CD4-positive, alpha-beta T cell treated with Interleukin-4 for 1 hour (primary cell): ENCODE results near the gene XRCC3.

Source experiments
- DNase-seq, 2 donors: peaks; one replicate each; pipeline ENCODE4 v3.0.0-alpha.2; 2020 to 2022

Gene XRCC3

GRCh38 chr14:103705504-103706284 is 9.6 kb downstream of the XRCC3 start:
- no peak for DNase-seq

DNA sequence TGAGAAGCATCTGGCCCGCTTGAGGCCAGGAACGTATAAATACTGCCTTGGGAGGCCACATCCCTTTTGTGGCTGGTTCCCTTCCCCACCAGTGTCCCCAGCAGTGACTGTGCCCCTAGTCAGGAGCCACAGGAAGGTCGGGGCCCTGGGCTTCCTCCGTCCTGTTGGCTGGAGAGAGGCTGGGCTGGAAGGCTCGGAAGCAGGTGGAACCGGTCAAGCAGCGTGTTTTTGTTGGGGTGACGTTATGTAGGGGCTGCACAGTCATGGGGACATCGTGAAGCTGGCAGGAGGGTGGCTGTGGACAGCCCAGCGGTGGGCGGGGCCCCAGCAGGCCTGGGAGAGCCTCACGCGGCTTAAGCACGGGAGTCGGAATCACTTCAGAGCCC is 10.1 kb downstream of the XRCC3 start:
- DNase-seq, result no peak

DNA sequence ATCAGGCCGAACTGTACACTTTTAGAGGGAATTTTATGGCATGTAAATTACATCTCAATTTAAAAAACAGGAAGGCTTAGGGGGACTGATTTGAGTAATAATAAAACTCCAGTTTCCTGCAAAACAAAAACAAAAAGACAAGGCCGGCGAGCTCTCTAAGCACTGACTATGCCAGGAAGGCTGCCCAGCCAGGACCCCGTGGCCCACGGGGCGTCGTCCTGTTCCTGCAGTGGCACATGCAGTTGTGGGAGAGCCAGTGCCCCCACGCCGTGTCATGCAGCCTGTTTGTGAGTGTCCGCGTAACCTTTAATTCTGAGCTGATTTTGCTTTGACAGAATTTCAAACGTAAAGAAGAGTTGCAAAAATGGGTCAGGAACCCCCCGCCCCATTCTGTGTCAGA is 10.5 kb downstream of the XRCC3 start:
- DNase-seq, result no peak

DNA sequence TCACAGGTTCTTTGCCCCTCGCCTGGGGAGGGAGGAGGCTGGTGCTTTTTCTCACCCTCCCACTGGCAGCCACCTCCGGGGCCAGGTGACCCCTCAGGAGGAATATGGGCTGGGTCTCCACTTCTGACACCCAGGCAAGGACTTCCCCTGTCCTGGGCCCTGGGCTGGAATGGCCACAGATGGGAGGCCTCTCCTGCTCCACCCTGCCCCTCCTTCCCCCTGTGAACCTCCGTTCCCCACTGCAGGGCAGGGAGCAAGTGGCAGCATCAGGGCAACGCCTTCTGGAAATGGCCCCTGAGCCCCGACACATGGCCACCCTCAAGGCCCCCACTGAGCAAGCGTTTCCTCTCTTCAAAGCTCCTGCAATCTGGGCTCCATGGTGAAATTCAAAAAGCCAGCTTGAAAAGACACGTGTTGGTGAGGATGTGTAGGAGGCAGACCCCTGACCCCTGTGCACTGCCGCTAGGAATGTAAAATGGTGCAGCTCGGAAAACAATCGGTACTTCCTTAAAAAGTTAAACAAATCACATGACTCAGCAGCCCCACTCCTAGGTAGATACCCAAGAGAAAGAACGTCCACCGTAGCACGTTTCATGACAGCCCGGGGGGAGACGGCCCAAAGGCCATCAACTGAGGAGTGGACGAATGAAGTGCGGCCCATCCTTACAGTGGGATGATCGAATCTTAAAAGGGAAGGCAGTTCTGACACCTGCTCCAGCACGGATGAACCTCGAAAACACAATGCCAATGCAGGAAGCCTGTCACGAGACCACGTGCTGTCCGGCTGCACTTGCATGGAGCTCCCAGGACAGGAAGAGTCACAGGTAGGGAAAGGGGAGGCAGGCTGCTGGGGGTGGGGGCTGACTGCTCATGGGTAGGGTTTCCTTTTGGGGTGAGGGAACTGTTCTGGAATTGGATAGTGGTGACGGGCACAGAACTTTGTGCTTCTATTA is 11.5 kb downstream of the XRCC3 start:
- DNase-seq, result no peak

GRCh38 chr14:103702497-103703432 is 12.5 kb downstream of the XRCC3 start:
- DNase-seq, result no peak

DNA sequence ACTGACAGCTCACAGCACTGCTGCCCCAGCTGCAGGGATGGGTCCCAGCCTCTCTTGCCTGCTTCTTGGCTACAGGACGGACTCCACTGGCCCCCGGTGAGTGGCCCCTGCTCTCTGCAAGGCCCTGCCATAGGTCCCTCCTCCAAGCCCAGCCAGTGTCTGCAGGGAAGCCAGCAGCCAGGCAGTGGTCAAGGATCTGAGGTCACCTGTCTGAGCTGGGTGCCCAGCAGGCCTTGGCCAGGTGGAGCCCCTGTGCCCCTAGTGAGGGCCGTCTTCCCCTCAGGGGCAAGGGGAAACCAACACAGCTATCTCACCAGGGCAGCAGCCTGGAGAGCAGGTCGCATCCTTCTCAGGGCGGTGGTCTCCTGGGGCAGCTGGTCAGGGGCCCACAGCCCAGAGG is 13.2 kb downstream of the XRCC3 start:
- no peak for DNase-seq

DNA sequence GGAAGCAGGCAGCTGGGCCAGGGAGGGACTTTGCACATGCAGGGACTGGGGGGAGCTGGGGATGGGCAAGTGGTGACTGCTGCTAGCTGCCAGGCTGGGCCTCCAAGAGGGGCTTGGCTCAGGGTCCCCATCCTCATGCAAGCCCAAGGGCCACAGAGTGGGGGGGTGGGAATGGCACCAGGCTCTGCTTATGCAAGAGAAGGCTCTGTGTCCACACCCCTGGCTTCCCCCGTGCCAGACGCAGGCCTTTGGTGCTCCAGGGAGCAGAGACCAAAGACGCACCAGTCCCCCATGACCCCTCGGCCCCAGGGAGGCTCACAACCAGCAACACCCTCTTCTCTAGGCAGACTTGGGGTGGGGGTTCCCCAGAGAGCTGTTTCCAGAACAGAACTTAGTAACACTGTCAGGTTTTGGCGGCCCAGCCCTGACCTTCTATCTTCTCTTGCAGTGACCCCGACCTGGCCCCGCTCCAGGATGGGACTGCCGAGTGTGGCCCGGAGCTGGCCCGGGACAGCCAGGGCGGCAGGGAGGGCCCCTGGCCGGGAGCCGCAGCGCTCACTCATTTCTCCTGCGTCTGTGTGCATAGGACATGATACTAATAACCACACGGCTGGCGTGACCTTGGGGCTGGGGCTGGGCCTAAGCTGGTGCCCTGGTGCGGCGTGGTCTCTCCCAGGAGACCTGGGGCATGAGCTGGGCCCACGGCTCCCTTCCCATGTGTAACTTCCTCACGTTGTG is 14.3 kb downstream of the XRCC3 start:
- no peak for DNase-seq

DNA sequence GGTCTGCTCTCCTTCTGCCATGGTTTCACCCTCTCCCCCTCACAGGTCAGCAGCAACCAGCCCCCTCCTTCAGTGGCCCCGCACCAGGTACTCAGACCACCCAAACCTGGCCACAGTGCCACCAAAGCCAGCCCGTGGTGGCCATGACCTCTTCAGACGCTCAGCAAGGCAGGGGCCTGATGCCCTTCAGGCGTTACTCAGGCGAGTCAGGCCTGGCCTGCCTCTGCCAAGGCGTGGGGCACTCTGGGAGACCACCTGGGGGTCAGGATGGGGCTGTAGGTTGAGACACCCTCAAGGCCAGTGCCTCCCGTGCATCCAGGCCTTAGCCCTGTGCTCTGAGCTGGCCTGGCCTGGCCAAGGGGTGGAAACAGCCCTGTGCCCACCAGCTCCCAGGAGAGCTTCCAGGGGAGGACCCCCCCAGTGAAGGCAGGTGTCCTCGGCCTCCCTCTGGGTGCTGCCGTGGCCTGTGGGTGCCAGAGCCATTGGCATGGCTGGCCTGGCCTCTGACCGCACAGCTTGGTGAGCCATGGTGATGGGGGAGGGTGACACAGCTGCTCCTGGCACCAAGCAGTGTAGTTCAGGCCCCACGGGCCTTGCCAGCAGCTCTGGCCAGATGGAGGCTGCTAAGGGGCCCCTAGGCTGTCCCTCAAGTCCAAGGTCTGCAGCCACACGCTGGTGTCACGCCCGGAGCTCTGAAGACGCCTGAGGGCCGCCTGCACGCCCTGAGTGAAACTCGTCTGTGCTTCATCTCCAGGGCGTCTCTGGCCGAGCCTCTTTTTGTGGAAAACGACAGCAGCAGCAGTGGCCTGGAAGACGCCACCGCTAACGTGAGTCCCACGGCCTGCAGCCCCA is 15.1 kb downstream of the XRCC3 start:
- no peak for DNase-seq

DNA sequence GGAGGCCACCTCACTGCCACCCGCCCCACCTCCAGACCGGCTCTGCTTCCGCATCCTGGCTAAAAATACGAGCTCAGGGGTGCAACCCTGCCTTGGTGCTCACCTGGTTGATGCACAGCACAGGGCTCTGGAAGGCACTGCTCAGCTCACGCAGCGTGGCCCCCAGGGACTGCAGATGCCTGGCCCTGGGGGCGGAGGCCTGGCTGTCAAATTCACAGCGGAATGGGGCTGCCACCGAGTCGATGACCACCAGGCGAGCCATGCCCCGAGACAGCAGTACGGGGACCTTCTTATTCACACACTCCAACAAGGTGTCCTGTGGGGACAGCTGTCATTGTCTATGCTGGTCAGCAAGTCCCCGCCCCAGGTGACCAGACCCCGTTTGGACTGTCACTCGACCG is 16.0 kb downstream of the XRCC3 start:
- DNase-seq, result no peak

GRCh38 chr14:103698380-103699260 is 16.6 kb downstream of the XRCC3 start:
- no peak for DNase-seq

DNA sequence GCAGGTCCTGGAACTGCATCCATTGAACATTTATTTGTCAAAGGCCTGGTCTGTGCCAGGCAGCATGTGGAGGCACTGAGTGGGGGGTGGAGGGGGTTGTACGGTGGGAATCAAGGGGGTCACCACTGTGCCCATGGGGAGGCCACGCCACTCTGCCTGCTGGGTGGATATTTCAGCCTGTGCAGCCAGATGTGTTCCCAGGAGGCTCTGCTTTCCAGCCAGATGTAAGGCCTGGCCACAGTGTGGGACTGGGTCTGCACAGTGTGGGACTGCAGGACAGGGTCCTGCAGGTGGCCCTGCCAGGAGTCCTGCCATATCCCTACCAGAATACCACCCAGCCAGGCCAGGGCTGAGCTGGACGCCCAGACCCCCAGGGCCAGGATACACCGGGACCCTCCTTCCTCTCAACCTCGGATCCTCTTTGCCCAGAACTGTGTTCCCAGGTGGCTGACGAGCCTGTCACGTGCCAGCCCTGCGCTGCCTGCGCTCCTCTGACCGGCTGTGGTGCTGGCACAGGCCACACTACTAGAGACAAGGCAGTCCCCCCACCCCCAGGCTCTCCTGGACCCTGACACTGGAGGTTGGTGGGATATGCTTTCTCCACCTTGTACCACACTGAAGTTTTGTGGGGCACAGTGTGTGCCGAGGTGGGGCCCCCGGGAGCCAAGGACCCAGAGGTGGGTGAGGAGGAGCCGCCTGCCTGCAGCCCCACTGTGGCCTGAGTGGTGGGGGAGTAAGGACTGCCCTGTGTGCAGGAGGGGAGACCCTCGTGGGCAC is 17.5 kb downstream of the XRCC3 start:
- DNase-seq, result no peak

GRCh38 chr14:103697206-103697602 is 18.0 kb downstream of the XRCC3 start:
- no peak for DNase-seq

- no peak for DNase-seq
Observed at GRCh38 chr14:103696466-103697071, 18.7 kb downstream of the XRCC3 start.

- DNase-seq, result no peak
Observed at GRCh38 chr14:103696070-103696402, 19.2 kb downstream of the XRCC3 start.

- DNase-seq, result no peak
Observed at GRCh38 chr14:103695296-103696069, 19.8 kb downstream of the XRCC3 start.

DNA sequence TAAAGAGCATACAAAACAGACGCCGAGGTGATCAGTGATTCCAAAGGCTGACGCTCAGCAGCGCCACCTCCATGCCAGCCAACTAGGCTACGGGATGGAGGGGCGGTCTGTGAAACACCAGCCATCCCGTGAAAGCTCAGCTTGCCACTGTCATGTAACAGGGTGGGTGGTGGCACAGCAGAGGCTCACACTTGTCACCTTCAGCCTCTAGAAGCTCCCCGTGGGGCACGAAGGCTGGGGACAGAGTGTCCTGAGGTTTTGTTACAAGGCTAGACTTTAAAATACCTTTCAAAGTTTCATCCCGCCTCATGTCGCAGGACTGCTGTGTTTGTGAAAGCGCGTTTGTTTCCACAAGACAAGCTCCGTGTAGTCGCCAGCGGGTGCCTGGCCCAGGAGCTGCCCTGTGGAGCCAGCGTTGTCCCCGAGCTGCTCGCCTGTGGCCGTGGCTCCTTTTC is 20.7 kb downstream of the XRCC3 start:
- DNase-seq, result no peak

DNA sequence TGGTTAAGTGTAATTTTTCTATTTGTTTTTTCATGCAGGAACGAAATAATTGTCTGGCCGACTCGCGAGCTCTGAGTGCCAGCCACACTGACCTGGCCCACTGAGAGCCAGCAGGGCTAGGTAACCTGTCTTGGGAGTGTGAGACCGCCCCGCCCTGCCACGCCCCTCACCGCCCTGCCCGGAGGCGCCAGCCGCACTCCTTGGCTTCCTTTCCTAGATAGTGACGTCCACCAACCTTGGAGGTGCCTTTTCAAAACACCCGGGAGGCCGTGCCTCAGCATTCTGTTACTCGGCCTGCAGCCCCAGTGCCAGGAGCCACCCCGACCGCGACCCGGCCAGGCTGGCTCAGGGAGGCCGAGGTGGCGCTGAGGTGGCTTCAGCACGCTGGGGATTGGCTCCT is 21.7 kb downstream of the XRCC3 start:
- DNase-seq, result no peak

- DNase-seq, result no peak
Observed at GRCh38 chr14:103692871-103693270, 22.4 kb downstream of the XRCC3 start.
